ENCODE data around the gene CYP4V2.

Gene CYP4V2

DNA sequence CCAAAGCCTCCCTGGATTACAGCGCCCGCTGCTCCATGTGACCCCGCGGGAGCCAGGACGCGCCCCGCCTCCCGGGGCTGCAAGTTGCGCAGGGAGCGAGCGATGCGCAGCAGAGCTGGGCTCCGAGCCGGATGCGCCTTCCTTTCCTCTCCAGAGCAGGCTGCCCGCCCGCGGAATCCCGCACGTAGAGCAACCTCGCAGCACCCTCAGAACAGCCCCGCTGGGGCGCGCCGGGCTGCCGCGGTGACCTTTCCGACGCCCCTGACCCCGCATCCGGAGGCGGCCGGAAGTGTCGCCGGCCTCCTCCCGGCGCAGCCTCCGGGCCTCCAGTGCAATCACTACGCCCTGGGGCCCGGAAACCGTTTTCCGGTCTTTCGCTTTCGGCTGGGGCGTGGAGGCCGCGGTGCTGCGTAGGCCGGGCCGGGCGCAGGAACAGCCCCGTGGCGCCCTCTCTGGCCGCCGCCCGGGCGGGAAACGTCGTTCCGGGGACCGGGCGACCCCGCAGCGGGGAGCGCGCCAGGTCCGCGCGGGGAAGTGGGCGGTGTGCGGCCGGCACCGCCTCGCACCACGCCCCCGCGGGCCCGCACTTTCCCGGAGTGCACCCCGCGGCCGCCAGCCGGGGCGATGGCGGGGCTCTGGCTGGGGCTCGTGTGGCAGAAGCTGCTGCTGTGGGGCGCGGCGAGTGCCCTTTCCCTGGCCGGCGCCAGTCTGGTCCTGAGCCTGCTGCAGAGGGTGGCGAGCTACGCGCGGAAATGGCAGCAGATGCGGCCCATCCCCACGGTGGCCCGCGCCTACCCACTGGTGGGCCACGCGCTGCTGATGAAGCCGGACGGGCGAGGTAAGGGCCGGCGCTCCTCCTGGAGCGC is at the start of gene CYP4V2:
Gene CYP4V2 (plus strand): TSS at position 368 of the 866 bp plus-strand sequence. CDS start 257 bp downstream, at position 625.
- peak within 1 kb of the TSS; percentile 89 to 95 for H3K9ac ChIP-seq (ENCODE audit: low read depth in 1 of 2, low read length in 2 of 2)
- H3K4me3 ChIP-seq (ENCODE audit: low read depth in 1 of 2, low read length in 2 of 2), result peak within 1 kb of the TSS; percentile 93
- peaks cover 4 to 5% of the 10 kb centered on the region in 2 donors for H3K36me3 ChIP-seq (ENCODE audit: control insufficient read depth in 1 of 2, insufficient read depth in 2 of 2, low read length in 2 of 2)
- H3K4me1 ChIP-seq (ENCODE audit: control insufficient read depth in 1 of 2, insufficient read depth in 2 of 2, low read length in 2 of 2), result peaks cover 22 to 23% of the 10 kb centered on the region in 2 donors
- H3K27me3 ChIP-seq (ENCODE audit: control insufficient read depth in 1 of 2, insufficient read depth in 2 of 2, low read length in 2 of 2), result no peaks in the 10 kb centered on the region
- no peaks in the 10 kb centered on the region for H3K9me3 ChIP-seq (ENCODE audit: control insufficient read depth in 1 of 2, low read length in 2 of 2)
- peak within 1 kb of the TSS; percentile 98 for H3K27ac ChIP-seq (ENCODE audit: low read depth, low read length)

DNA sequence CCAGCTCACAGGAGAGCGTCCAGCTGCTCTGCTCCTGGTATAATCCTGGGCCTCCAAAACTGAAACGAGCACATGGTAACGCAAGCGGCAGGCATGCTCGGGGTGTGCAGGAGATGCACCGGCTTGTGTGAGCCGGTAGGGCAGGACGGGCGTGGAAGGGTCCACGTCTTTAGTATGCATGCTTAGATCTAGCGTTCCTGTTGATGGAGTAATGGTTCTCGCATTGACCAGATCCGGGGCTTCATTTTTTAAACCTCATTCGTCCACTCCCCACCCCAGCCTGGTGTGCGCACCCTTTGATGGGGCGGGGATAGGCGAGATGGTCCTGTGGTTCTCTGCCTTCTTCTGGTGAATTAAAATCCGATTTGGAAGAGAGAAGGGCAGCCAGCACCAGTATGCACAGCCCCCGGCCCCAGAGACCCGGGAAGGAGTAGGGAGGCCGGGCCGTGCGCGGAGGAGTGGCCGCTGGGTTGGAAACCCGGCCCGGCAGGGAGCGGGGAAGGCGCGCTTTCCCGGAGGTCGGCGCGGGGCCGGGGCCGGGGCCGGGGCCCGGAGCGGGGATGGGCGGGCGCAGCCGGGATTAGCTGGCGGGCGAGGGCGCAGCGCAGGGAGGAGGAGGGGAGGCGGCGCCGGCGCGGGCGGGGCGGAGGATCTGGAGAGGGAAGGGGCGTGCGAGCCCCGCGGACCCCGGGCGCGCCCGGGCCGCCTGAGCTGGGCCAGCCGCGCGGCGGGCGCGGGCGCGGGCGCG is 47.0 kb upstream of the CYP4V2 start:
- Histone ChIP-seq H3K27ac (ENCODE audit: low read depth, low read length) (no peak overlapping the region), H3K27me3 (ENCODE audit: control insufficient read depth in 1 of 2, insufficient read depth in 2 of 2, low read length in 2 of 2) (no peaks in the 10 kb centered on the region), H3K4me3 (ENCODE audit: low read depth in 1 of 2, low read length in 2 of 2) (peak overlapping the region; percentile 63 to 75), H3K36me3 (ENCODE audit: control insufficient read depth in 1 of 2, insufficient read depth in 2 of 2, low read length in 2 of 2) (no peaks in the 10 kb centered on the region), H3K9me3 (ENCODE audit: control insufficient read depth in 1 of 2, low read length in 2 of 2) (no peaks in the 10 kb centered on the region), H3K9ac (ENCODE audit: low read depth in 1 of 2, low read length in 2 of 2) (peak overlapping the region; percentile 35 to 51), H3K4me1 (ENCODE audit: control insufficient read depth in 1 of 2, insufficient read depth in 2 of 2, low read length in 2 of 2) (peaks cover 6 to 12% of the 10 kb centered on the region in 2 donors)

DNA sequence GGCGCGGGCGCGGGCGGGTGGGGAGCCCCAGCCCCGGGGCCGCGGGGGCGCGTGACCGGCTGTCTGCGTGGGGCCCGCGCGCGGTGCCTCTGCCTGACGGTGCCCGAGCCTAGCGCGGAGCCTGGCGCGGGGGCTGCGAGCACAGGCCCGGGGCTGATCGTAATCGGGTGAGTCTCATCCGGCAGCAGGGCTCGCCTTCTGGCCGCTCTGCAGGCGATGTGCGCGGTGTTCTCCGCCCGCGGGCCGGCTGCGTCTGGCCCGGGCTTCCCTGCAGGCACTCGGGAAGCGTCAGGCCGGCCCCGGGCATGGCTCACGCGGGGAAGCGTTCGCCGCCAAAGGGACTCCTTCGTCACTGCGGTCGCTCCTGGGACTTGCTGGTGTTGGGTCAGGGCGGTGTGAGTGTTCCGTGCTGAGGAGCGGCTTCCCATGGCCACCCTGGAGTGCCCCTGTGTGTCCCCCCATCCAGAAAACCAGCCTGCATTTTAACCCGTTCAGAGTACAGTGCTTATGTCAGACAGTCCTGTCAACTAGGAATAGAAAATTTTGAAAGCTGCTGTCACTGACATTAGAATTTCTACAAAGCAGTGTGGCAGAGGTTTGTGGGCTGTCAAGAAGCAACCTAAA is 46.3 kb upstream of the CYP4V2 start:
- H3K27ac ChIP-seq (ENCODE audit: low read depth, low read length), result peak overlapping the region; percentile 67
- H3K9ac ChIP-seq (ENCODE audit: low read depth in 1 of 2, low read length in 2 of 2), result peak overlapping the region; percentile 35 to 57
- no peaks in the 10 kb centered on the region for H3K36me3 ChIP-seq (ENCODE audit: control insufficient read depth in 1 of 2, insufficient read depth in 2 of 2, low read length in 2 of 2)

GRCh38 chr4:186146458-186146857 is 44.9 kb upstream of the CYP4V2 start:
- no peaks in the 10 kb centered on the region for H3K27me3 ChIP-seq (ENCODE audit: control insufficient read depth in 1 of 2, insufficient read depth in 2 of 2, low read length in 2 of 2)
- no peak overlapping the region for H3K27ac ChIP-seq (ENCODE audit: low read depth, low read length)
- H3K4me1 ChIP-seq (ENCODE audit: control insufficient read depth in 1 of 2, insufficient read depth in 2 of 2, low read length in 2 of 2), result peaks cover 6 to 12% of the 10 kb centered on the region in 2 donors
- H3K4me3 ChIP-seq (ENCODE audit: low read depth in 1 of 2, low read length in 2 of 2), result no peak overlapping the region
- H3K9ac ChIP-seq (ENCODE audit: low read depth in 1 of 2, low read length in 2 of 2), result no peak overlapping the region
- no peaks in the 10 kb centered on the region for H3K36me3 ChIP-seq (ENCODE audit: control insufficient read depth in 1 of 2, insufficient read depth in 2 of 2, low read length in 2 of 2)
- no peaks in the 10 kb centered on the region for H3K9me3 ChIP-seq (ENCODE audit: control insufficient read depth in 1 of 2, low read length in 2 of 2)

More for the DNA sequence above, 46.3 kb upstream of the CYP4V2 start:
- H3K4me3 ChIP-seq (ENCODE audit: low read depth in 1 of 2, low read length in 2 of 2), result peak overlapping the region; percentile 67 to 75
- H3K9me3 ChIP-seq (ENCODE audit: control insufficient read depth in 1 of 2, low read length in 2 of 2), result no peaks in the 10 kb centered on the region
- H3K27me3 ChIP-seq (ENCODE audit: control insufficient read depth in 1 of 2, insufficient read depth in 2 of 2, low read length in 2 of 2), result no peaks in the 10 kb centered on the region
- H3K4me1 ChIP-seq (ENCODE audit: control insufficient read depth in 1 of 2, insufficient read depth in 2 of 2, low read length in 2 of 2), result peaks cover 6 to 12% of the 10 kb centered on the region in 2 donors

DNA sequence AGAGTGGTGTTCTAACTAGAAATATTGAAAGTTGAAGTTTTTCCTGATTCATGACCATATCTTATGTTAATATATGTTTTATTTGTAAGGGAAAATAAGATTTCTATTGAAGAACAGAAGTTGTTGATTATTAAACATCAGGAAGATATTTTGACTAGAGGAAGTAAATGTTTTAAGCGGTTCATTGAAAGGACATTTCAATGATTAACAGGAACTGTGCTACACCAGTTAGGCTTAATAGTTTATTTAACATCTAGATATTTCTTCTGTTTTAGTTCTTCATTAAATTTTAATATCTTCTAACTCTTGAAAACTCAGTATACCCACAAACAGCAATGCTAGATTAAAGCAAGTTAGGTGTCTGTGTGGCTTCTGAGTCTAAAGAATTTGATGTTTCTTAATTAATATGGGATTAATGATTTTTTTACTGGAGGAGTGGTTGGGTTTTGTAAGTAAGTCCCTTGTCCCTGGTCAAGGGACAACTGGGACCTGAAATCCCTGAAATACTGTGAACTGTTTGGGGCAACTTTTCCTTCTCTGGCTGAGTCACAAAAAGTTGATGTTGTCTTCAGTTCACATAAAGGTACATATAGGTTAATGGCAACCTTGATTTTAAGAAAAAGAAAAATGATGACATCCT is 42.9 kb upstream of the CYP4V2 start:
- Histone ChIP-seq H3K27me3 (ENCODE audit: control insufficient read depth in 1 of 2, insufficient read depth in 2 of 2, low read length in 2 of 2) (no peaks in the 10 kb centered on the region), H3K9ac (ENCODE audit: low read depth in 1 of 2, low read length in 2 of 2) (no peak overlapping the region), H3K4me1 (ENCODE audit: control insufficient read depth in 1 of 2, insufficient read depth in 2 of 2, low read length in 2 of 2) (peaks cover 6 to 12% of the 10 kb centered on the region in 2 donors), H3K4me3 (ENCODE audit: low read depth in 1 of 2, low read length in 2 of 2) (no peak overlapping the region), H3K27ac (ENCODE audit: low read depth, low read length) (no peak overlapping the region), H3K36me3 (ENCODE audit: control insufficient read depth in 1 of 2, insufficient read depth in 2 of 2, low read length in 2 of 2) (no peaks in the 10 kb centered on the region), H3K9me3 (ENCODE audit: control insufficient read depth in 1 of 2, low read length in 2 of 2) (no peaks in the 10 kb centered on the region)

DNA sequence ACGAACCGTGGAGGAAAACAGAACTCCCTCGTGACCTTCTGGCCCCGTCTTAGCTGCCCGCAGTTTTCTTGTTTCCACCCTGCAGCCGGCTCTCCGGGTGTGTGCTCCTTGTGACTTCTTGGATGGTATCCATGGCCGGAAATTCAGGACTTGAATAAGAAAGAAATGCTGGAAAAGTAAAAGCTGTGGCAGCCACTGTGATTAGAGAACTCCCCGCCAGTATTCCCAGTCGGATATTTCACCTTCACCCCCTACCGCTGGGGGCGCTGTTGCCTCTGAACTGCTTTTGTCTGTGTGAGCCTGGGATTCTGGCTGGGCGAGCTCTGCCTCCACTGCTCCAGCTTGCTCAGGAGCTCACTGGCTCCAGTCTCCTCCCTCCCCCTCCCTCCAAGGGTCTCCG is 41.5 kb upstream of the CYP4V2 start:
- no peak overlapping the region for H3K4me3 ChIP-seq (ENCODE audit: low read depth in 1 of 2, low read length in 2 of 2)
- H3K4me1 ChIP-seq (ENCODE audit: control insufficient read depth in 1 of 2, insufficient read depth in 2 of 2, low read length in 2 of 2), result peaks cover 6% of the 10 kb centered on the region in 2 donors
- no peak overlapping the region for H3K27ac ChIP-seq (ENCODE audit: low read depth, low read length)
- no peak overlapping the region for H3K9ac ChIP-seq (ENCODE audit: low read depth in 1 of 2, low read length in 2 of 2)
- no peaks in the 10 kb centered on the region for H3K27me3 ChIP-seq (ENCODE audit: control insufficient read depth in 1 of 2, insufficient read depth in 2 of 2, low read length in 2 of 2)
- H3K36me3 ChIP-seq (ENCODE audit: control insufficient read depth in 1 of 2, insufficient read depth in 2 of 2, low read length in 2 of 2), result peaks cover 2 to 3% of the 10 kb centered on the region in 2 donors
- H3K9me3 ChIP-seq (ENCODE audit: control insufficient read depth in 1 of 2, low read length in 2 of 2), result no peaks in the 10 kb centered on the region

DNA sequence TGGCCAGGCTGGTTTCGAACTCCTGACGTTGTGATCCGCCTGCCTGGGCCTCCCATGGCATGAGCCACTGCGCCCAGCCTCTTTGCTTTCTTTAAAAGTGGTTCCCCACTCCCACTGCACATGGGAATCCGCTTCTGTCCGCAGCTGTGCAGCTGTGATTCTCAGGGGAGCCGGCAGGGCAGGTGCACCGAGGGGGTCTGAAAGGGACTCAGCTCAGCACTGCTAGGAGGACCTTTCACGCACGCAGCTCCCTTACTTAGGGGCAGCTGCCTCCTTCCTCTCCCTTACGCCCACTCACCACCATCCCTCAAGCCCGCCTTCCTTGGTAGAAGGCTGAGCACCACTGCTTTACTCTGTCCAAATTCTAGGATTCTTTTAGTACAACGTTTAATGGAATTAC is 40.4 kb upstream of the CYP4V2 start:
- Histone ChIP-seq H3K9me3 (ENCODE audit: control insufficient read depth in 1 of 2, low read length in 2 of 2) (no peaks in the 10 kb centered on the region), H3K4me3 (ENCODE audit: low read depth in 1 of 2, low read length in 2 of 2) (no peak overlapping the region), H3K9ac (ENCODE audit: low read depth in 1 of 2, low read length in 2 of 2) (no peak overlapping the region), H3K27me3 (ENCODE audit: control insufficient read depth in 1 of 2, insufficient read depth in 2 of 2, low read length in 2 of 2) (no peaks in the 10 kb centered on the region), H3K36me3 (ENCODE audit: control insufficient read depth in 1 of 2, insufficient read depth in 2 of 2, low read length in 2 of 2) (peaks cover 2 to 3% of the 10 kb centered on the region in 2 donors), H3K4me1 (ENCODE audit: control insufficient read depth in 1 of 2, insufficient read depth in 2 of 2, low read length in 2 of 2) (no peaks in the 10 kb centered on the region), H3K27ac (ENCODE audit: low read depth, low read length) (no peak overlapping the region)

DNA sequence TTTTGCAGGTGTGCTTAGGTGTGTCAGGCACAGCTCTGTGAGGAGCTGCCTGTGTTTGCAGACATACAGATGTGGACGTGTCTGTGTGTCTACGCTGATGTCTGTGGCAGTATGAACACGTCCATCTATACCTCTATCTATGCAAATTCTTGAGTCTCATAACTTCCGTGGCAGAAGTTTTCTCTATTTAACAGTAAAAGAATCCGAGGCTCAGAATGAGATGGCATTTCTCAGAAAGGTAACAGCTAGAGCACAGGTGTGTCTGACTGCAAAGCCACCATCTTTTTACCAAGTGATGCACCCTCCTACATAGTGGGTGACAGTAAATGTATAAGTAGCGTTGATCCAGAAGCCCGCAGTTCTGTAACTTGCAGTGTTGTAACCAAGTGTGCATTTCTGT is 39.9 kb upstream of the CYP4V2 start:
- peaks cover 2 to 3% of the 10 kb centered on the region in 2 donors for H3K36me3 ChIP-seq (ENCODE audit: control insufficient read depth in 1 of 2, insufficient read depth in 2 of 2, low read length in 2 of 2)
- no peaks in the 10 kb centered on the region for H3K4me1 ChIP-seq (ENCODE audit: control insufficient read depth in 1 of 2, insufficient read depth in 2 of 2, low read length in 2 of 2)
- no peak overlapping the region for H3K9ac ChIP-seq (ENCODE audit: low read depth in 1 of 2, low read length in 2 of 2)
- H3K27ac ChIP-seq (ENCODE audit: low read depth, low read length), result no peak overlapping the region
- H3K9me3 ChIP-seq (ENCODE audit: control insufficient read depth in 1 of 2, low read length in 2 of 2), result no peaks in the 10 kb centered on the region
- H3K4me3 ChIP-seq (ENCODE audit: low read depth in 1 of 2, low read length in 2 of 2), result no peak overlapping the region
- no peaks in the 10 kb centered on the region for H3K27me3 ChIP-seq (ENCODE audit: control insufficient read depth in 1 of 2, insufficient read depth in 2 of 2, low read length in 2 of 2)

DNA sequence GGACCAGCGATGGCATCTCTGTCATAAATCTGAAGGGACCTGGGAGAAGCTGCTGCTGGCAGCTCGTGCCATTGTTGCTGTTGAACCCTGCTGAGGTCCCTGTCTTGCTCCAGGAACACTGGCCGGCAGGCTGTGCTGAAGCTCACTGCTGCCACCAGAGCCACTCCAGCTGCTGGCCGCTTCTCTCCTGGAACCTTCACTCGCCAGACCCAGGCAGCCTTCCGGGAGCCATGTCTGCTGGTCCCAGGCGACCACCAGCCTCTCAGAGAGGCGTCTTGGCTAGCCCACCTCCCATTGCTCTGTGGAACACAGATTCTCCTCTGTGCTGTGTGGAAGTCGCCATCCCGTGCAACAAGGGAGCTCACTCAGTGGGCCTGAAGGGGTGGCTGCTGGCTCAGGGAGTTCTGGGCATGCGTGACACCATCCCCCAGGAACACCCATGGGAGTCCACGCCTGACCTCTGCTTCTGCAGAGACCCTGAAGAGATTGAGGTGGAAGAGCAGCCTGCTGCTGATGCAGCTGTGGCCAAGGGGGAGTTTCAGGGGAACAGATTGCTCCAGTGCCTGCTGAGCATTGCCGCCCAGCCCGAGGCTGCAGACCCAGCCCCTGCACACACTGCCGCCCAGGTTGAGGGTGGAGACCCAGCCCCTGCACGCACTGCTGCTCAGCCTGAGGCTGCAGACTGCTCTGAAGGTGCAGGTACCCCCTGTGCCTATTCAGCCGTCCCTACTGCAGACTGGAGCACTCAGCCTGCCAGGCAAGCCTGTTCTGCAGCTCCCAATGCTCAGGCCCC is 33.1 kb upstream of the CYP4V2 start:
- no peaks in the 10 kb centered on the region for H3K4me1 ChIP-seq (ENCODE audit: control insufficient read depth in 1 of 2, insufficient read depth in 2 of 2, low read length in 2 of 2)
- no peak overlapping the region for H3K4me3 ChIP-seq (ENCODE audit: low read depth in 1 of 2, low read length in 2 of 2)
- no peak overlapping the region for H3K27ac ChIP-seq (ENCODE audit: low read depth, low read length)
- H3K27me3 ChIP-seq (ENCODE audit: control insufficient read depth in 1 of 2, insufficient read depth in 2 of 2, low read length in 2 of 2), result no peaks in the 10 kb centered on the region
- peaks cover 6 to 23% of the 10 kb centered on the region in 2 donors for H3K36me3 ChIP-seq (ENCODE audit: control insufficient read depth in 1 of 2, insufficient read depth in 2 of 2, low read length in 2 of 2)
- H3K9me3 ChIP-seq (ENCODE audit: control insufficient read depth in 1 of 2, low read length in 2 of 2), result no peaks in the 10 kb centered on the region
- no peak overlapping the region for H3K9ac ChIP-seq (ENCODE audit: low read depth in 1 of 2, low read length in 2 of 2)

All from duodenal mucosa (tissue), 2 donors.